DOHH2 (cell line): ENCODE measurements around the gene DENND1A.

Experiments used
- CTCF ChIP-seq: fragments of 200-600 bp; sonication (generic); IDR thresholded peaks from one replicate; pipeline ENCODE4 v1.5.1; 2014; ENCODE audit warnings: antibody characterized with exemption, mild to moderate bottlenecking, low read depth, low read length; ENCODE audit not compliant: poor library complexity, severe bottlenecking
- EZH2phosphoT487 ChIP-seq: fragments of 200-600 bp; sonication (generic); IDR thresholded peaks from 2 replicates; pipeline ENCODE4 v1.6.1; 2017; ENCODE audit warnings: borderline replicate concordance, mild to moderate bottlenecking, antibody characterized with exemption, low read length, moderate library complexity, mixed read lengths

DNA sequence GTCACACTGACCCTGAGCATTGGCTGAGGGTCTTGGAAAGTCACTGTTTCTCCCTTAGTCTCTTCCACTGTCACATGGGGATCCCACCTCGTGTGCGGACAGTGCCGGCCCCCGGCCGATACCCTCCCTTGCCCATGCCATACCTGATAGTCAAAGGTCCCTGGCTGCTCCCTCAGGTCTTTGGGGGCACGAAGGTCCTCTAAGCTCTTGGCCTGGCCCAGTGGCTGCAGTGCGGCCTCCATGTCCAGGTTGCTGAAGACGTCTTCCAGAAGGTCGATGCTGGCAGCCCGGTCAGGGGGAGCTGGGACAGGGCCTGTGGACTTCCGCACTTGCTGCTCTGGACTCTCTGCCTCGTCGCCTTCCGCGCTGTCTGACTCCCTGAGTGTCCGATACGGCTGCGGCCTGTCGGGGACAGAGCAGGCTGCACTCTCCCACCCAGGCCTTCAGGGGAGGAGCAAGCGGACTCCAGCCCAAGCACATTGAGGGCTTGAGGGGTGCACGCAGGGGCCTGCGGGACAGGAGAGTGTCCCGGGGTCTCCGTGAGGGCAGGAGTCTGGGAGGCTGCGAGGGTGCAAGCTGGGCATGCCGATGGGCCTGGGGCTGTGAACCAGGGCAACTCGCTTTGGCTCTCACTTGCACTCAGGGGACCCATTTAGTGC lies 546.3 kb downstream of the DENND1A start:
- TF ChIP-seq CTCF = no peak
- no peak for TF ChIP-seq EZH2phosphoT487
